GM12872 (cell line): ENCODE measurements around the gene MTCL3.

Source experiments
- TF ChIP-seq, protein P1 (sequence below): IDR thresholded peaks from 3 replicates; pipeline ENCODE4 v1.5.1; 2011; ENCODE audit warnings: low read depth, mild to moderate bottlenecking, low read length, moderate library complexity; ENCODE audit not compliant: insufficient read depth

The MTCL3 gene

DNA sequence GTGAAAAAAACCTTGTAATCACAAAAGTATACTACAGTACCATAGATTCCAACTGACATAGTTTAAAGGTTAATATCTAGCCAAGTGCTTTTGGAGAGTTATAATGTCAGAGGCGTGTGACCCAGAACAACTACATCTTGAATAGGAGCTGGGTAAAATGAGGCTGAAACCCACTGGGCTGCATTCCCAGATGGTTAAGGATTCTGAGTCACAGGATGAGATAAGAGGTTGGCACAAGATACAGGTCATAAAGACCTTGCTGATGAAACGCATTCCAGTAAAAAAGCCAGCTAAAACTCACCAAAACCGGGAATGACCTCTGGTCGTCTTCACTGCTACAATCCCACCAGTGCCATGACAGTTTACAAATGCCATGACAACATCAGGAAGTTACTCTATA lies 37.5 kb downstream of the MTCL3 start:
- TF ChIP-seq, protein P1, sequence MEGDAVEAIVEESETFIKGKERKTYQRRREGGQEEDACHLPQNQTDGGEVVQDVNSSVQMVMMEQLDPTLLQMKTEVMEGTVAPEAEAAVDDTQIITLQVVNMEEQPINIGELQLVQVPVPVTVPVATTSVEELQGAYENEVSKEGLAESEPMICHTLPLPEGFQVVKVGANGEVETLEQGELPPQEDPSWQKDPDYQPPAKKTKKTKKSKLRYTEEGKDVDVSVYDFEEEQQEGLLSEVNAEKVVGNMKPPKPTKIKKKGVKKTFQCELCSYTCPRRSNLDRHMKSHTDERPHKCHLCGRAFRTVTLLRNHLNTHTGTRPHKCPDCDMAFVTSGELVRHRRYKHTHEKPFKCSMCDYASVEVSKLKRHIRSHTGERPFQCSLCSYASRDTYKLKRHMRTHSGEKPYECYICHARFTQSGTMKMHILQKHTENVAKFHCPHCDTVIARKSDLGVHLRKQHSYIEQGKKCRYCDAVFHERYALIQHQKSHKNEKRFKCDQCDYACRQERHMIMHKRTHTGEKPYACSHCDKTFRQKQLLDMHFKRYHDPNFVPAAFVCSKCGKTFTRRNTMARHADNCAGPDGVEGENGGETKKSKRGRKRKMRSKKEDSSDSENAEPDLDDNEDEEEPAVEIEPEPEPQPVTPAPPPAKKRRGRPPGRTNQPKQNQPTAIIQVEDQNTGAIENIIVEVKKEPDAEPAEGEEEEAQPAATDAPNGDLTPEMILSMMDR: no peak

DNA sequence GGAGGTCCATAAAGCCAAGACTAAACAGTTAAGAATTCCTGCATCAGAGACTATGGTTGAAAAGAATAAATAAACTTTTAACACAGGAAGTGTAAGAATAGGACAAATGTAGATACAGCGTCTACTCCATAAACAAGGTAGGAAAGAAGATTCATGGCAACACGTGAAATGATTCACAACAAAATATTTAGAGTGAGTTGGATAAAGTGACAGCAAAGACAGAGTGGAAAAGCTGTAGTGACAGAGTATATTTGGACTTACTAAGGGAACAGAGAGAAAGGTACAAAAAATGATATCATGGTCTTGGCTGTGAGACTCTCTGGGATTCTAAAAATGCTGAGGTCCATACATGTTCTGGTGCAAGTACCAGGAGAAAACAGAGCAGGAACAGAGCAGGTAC lies 38.0 kb downstream of the MTCL3 start:
- TF ChIP-seq, protein P1: no peak

DNA sequence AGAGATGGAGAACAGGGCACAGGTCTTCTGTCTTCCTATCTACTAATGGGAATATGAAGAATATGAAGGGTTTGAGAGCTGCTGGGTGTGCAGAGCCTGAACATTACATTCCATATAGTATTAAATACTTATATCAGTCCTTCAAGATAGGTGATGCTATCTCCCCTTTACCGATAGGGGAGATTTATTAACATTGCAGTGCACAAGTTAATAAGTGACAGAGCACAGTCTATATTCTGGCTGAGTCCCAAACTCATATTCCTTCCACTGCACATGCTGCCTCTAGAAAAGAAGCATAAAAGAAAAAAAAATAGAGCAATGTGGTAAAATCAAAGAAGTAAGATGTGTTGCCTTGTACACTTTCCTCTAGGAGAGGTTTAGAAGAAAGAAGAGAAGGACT lies 41.5 kb downstream of the MTCL3 start:
- TF ChIP-seq, protein P1: no peak

DNA sequence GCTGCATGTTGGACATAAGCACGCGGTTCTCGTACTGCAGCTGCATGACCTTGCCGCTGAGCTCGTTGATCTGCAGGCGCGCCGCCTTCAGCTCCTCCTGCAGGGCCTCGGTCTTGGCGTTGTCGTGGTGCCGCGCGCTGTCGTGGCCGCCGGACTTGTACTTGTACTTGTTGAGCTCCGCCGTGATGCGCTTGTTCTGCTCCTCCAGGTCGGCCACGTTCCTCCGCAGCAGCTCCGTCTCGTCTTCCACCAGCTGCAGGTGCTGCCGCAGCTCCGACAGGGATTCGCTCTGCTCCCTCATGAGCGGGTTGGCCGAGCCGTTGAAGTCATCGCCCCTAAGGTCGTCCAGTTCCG lies 43.3 kb downstream of the MTCL3 start:
- TF ChIP-seq, protein P1: no peak

DNA sequence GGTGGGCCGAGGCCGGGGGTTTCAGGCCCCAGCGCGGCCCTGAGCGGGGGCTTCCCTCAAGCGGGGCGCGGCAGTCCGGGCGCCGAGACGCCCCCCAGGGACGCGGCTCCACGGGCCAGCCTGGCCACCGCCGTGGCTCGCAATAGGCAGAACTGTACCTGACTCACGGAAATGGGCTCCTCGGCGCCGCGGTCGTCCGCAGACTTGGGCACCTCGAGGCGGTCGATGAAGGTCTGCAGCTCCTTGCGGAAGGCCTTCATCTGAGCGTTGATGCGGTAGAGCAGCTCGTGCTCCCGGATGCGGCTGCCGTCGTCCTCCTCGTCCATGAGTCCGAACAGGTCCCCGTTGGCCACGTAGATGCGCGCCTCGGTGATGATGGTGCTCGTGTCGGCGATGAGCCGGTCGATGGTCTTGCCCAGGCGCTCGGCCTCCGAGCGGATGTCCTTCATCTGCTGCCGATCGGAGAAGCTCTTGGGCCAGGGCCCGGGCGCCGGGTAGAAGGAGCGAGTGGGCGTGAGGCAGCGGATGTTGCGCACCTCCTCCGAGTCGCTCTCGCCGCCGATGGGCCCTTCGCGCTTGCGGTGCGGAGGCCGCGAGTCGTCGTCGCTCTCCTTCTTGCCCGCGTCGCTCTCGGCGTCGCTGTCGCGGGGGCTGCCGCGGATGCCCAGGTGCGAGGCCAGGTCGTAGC lies 43.9 kb downstream of the MTCL3 start:
- TF ChIP-seq, protein P1: no peak

DNA sequence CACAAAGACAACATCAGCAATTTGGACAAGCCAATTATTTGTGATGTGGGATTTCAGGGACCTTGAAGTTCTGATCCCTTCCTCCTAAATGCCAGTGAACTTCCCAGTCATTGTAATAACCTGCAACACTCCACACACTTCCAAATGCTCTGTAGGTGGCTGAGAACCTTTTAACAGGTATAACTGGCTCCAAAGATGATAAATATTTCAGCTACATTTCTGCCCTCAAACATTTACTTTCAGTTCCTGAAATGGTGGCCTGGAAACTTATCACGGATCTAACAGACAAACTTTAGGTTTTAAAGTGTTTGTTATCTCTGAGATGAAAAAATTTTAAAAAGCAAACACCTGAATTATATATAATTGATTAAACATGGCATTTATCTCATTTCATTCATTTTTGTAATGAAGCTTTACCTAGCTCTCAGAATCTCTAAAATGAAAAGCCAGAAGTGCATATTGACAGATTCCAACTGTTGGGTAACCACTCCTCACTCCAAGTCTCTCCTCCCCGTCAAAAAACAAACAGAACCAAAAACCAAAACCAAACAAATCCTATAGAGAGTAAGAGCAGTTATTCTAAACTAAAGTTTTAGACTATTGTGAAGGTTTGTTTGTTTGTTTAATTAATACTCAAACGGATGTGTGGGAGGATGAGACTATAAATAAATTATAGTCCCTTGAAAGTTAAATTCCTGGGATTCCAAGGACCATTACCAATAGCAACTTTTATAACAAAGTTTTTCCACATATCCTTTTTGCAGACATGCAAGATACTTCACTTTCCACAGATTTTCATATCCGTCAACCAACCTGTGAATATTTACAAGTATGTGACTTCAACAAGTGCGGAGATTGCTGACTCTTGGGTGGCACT lies 47.5 kb downstream of the MTCL3 start:
- TF ChIP-seq, protein P1: no peak

DNA sequence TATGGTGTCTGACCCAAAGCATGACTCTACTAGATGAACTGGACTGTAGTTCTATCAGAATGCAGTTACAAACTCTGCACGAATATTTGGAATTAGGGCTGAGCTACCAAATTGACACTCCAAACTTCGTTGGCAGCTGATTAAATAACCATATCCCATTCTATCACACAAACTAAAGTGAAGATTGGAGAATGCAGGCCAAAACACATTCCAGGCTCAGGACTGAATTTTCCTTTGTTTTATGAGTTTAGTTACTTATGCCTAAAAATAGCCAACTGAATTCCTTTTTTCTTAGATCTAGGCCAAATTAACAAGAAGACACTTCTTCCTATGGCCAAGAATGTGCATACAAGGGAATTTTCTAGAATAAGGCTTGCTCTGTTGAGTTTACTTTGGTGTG lies 50.2 kb downstream of the MTCL3 start:
- TF ChIP-seq, protein P1: no peak
